GM12864 (cell line): Measurements from ENCODE around the gene MALRD1.

Experiments used
- DNase-seq: peaks from one replicate; pipeline ENCODE4 v3.0.0-alpha.2; 2011; ENCODE audit warnings: low read depth
- H3K4me3 ChIP-seq: 2 replicates; pipeline ENCODE4 v1.5.1; 2011; ENCODE audit warnings: mild to moderate bottlenecking, low read depth, low read length, control low read depth
- CTCF ChIP-seq: IDR thresholded peaks from 2 replicates; pipeline ENCODE4 v1.5.1; 2011; ENCODE audit warnings: low read depth, mild to moderate bottlenecking, moderate library complexity, low read length, control low read depth, inconsistent platforms; ENCODE audit errors: missing control alignments

The MALRD1 gene

GRCh38 chr10:19702215-19702614 is 653.6 kb downstream of the MALRD1 start:
- TF ChIP-seq CTCF, result no peak
- DNase-seq, result no peak
- no peak overlapping the region for H3K4me3 ChIP-seq

GRCh38 chr10:19704544-19704943 is 655.9 kb downstream of the MALRD1 start:
- H3K4me3 ChIP-seq, result no peak overlapping the region
- TF ChIP-seq CTCF, result no peak
- no peak for DNase-seq

GRCh38 chr10:19705250-19705649 is 656.6 kb downstream of the MALRD1 start:
- no peak for TF ChIP-seq CTCF
- DNase-seq, result no peak
- no peak overlapping the region for H3K4me3 ChIP-seq

- DNase-seq, result no peak
- no peak for TF ChIP-seq CTCF
- H3K4me3 ChIP-seq, result no peak overlapping the region
Observed at GRCh38 chr10:19706904-19707303, 658.3 kb downstream of the MALRD1 start.

- H3K4me3 ChIP-seq, result no peak overlapping the region
- no peak for TF ChIP-seq CTCF
- no peak for DNase-seq
Observed at GRCh38 chr10:19707376-19707775, 658.8 kb downstream of the MALRD1 start.

GRCh38 chr10:19708031-19708430 is 659.4 kb downstream of the MALRD1 start:
- no peak for TF ChIP-seq CTCF
- no peak overlapping the region for H3K4me3 ChIP-seq
- no peak for DNase-seq

GRCh38 chr10:19710600-19710999 is 662.0 kb downstream of the MALRD1 start:
- no peak for TF ChIP-seq CTCF
- no peak overlapping the region for H3K4me3 ChIP-seq
- no peak for DNase-seq
